DMS 273 (cell line): ENCODE data around the gene ZFAND3.

Experiments
- DNase-seq: peaks from one replicate; lab custom pipeline; 2025; ENCODE audit not compliant: unreplicated experiment; lab: John Stamatoyannopoulos, UW

Gene ZFAND3

DNA sequence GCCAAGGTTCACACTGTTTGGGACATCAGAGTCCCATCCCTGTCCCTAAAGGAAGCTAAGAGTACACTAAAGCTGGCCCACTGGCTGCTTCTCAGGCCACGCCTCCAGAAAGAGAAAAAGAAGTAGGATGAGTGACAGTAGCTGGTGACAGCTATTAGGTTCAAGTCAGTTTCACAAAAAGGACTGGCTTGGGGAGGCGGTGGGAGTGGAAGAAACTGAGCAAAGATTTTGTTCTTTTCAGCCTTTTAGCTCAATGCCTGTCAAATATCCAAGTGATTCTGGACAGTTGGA is 374.7 kb downstream of the ZFAND3 start:
- no peak for DNase-seq

DNA sequence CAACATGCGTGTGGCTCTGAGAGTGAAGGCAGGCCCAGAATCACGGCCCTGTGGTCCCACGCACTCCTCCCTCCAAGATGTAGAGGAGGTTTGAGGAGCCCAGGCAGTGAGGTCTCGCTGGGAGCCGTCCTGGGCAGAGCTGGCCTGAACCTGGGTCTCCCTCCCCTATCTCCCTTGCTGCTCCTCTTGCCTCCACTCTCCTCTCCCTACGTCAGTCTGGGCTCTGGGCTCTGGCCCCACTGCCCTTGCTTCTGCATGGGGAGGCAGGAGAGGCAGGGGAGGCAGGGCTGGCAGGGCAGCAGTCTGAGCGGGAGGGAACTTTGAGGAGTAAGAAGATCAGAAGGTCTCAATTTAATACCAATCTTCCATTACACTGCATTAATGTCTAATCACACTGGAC is 375.1 kb downstream of the ZFAND3 start:
- no peak for DNase-seq

DNA sequence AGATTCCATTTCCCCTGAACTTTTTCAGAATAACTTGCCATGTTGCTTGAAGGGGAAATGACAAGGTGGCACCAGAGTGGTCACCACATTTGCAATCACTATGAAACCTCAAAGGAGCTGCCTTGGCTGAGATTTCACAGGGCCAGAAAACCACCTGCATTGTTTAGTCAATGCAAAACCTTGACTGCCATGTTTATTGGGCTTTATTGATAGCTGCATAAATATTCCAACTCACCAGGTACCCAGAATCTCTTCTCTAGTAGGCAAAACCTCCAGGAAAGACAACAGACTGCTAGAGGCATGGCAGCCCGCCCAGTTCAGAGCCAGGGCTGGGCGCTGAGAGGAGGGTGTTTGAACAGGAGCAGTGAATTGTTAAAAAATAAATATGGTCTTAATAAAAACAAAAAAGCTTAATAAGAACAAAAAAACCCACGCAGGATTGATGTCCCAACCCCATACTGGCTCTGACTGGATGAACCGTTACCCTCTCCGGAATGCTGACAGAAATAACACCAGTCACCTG is 375.6 kb downstream of the ZFAND3 start:
- no peak for DNase-seq

DNA sequence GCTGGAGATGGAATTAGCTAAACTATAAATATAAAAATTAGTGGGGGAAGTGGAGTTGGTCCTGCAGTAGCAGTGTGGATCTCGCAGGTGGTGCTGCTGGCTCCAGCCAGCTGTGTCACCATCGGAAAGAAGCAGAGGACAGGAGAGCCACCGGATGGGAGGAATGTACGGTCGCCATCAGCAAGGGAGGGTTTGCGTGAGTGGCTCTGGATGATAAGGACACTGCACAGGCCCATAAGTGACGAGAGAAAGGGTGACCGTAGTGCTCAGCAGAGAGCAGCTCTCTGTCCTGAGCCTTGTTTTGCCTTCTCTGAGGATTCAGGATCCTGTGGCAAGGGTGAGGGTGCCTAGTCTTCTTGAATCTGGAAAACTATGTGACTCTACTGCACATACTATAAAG is 378.7 kb downstream of the ZFAND3 start:
- DNase-seq: no peak
